Measurements from ENCODE around the gene P2RX5. TPM values are rescaled to one million over a fixed set of nuclear protein-coding genes. Genes with fewer than 3 reads are reported as not detected.

P2RX5 gene
- total RNA-seq, 1 donor from 2014 or later: 6.6 TPM

DNA sequence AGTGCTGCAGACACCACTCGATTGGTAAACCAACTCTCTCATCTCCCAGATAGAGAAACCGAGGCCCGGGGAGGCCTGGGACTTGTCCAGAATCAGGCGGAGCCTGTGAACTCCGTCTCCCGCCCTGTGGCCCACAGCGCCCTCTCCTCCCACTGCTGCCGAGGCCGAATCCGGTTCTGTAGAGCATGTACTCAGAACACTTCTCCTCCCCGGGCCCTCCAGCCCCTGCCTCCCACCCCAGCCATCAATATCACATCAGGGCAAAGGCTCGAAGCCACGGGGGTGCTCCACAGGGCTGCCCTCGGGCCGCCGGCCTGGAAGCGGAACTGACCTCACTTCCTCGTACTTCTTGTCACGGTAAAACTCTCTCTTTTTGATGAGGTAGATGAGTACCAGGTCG, 14.4 kb downstream of the P2RX5 start:
- TF ChIP-seq, protein P1, sequence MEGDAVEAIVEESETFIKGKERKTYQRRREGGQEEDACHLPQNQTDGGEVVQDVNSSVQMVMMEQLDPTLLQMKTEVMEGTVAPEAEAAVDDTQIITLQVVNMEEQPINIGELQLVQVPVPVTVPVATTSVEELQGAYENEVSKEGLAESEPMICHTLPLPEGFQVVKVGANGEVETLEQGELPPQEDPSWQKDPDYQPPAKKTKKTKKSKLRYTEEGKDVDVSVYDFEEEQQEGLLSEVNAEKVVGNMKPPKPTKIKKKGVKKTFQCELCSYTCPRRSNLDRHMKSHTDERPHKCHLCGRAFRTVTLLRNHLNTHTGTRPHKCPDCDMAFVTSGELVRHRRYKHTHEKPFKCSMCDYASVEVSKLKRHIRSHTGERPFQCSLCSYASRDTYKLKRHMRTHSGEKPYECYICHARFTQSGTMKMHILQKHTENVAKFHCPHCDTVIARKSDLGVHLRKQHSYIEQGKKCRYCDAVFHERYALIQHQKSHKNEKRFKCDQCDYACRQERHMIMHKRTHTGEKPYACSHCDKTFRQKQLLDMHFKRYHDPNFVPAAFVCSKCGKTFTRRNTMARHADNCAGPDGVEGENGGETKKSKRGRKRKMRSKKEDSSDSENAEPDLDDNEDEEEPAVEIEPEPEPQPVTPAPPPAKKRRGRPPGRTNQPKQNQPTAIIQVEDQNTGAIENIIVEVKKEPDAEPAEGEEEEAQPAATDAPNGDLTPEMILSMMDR (IDR thresholded peaks at IDR 0.05; ENCODE audit: partially characterized antibody, unreplicated experiment): no peak
- DNase-seq: no peak

DNA sequence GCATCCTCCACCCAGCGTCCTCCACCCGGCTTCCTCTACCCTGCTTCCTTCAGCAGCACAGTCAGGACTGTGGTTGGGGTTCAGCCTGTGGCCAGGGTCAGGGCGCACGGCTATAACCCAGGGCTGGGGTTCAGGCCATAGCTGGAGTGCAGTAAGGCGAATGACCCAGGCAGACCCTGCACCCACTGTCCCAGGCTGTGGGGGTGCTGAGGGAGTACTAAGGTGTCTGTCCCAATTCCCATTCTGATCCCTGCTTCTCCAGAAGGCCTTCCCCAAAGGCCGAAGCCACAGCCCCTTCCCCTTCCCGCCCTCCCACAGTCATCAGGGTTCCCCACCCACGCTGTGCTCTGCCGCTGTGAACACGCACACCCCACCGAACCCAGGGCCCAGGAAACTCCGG, 14.9 kb downstream of the P2RX5 start:
- TF ChIP-seq, protein P1 (IDR thresholded peaks at IDR 0.05; ENCODE audit: partially characterized antibody, unreplicated experiment): no peak
- no peak overlapping the region for H3K27ac Mint-ChIP-seq (ENCODE audit: unreplicated experiment)
- no peak for DNase-seq
- no peaks in the 10 kb centered on the region for H3K36me3 Mint-ChIP-seq (ENCODE audit: unreplicated experiment)
- no peaks in the 10 kb centered on the region for H3K27me3 Mint-ChIP-seq (ENCODE audit: unreplicated experiment)
- no peaks in the 10 kb centered on the region for H3K9me3 Mint-ChIP-seq (ENCODE audit: unreplicated experiment)
- H3K4me3 Mint-ChIP-seq (ENCODE audit: unreplicated experiment): no peak overlapping the region
- H3K4me1 Mint-ChIP-seq (ENCODE audit: low read depth, unreplicated experiment): peaks cover 2% of the 10 kb centered on the region

More for the DNA sequence above, 14.4 kb downstream of the P2RX5 start:
- Mint-ChIP-seq H3K27ac (ENCODE audit: unreplicated experiment) (no peak overlapping the region), H3K9me3 (ENCODE audit: unreplicated experiment) (no peaks in the 10 kb centered on the region), H3K4me3 (ENCODE audit: unreplicated experiment) (no peak overlapping the region), H3K27me3 (ENCODE audit: unreplicated experiment) (no peaks in the 10 kb centered on the region), H3K4me1 (ENCODE audit: low read depth, unreplicated experiment) (peaks cover 2% of the 10 kb centered on the region), H3K36me3 (ENCODE audit: unreplicated experiment) (no peaks in the 10 kb centered on the region)

DNA sequence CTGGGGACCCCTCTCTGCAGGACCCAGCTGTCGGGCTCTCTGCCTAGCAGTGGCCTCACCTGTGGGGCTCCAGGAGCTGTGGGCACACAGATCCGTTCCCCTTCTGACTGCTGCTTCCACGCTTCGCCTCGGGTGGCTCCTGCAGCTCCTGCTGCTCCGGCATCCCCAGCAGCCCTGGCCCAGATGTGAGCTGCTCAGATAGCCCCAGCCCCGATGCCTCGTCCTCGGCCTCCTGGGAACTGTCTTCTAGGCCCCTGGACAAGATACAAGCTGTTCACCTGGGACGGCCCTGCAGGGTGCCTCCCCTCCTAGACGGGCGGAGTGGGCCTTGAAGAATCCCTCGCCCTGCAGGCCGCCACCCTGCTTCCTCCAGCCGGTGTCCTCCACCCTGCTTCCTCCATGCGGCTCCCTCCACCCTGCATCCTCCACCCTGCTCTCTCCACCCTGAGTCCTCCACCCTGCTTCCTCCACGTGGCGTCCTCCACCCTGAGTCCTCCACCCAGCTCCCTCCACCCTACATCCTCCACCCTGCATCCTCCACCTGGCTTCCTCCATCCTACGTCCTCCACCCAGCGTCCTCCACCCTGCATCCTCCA, 16.3 kb downstream of the P2RX5 start:
- Mint-ChIP-seq H3K9me3 (ENCODE audit: unreplicated experiment) (no peaks in the 10 kb centered on the region), H3K4me3 (ENCODE audit: unreplicated experiment) (no peak overlapping the region), H3K4me1 (ENCODE audit: low read depth, unreplicated experiment) (peaks cover 2% of the 10 kb centered on the region), H3K27ac (ENCODE audit: unreplicated experiment) (no peak overlapping the region), H3K27me3 (ENCODE audit: unreplicated experiment) (no peaks in the 10 kb centered on the region), H3K36me3 (ENCODE audit: unreplicated experiment) (no peaks in the 10 kb centered on the region)
- TF ChIP-seq, protein P1 (IDR thresholded peaks at IDR 0.05; ENCODE audit: partially characterized antibody, unreplicated experiment): no peak
- DNase-seq: no peak

DNA sequence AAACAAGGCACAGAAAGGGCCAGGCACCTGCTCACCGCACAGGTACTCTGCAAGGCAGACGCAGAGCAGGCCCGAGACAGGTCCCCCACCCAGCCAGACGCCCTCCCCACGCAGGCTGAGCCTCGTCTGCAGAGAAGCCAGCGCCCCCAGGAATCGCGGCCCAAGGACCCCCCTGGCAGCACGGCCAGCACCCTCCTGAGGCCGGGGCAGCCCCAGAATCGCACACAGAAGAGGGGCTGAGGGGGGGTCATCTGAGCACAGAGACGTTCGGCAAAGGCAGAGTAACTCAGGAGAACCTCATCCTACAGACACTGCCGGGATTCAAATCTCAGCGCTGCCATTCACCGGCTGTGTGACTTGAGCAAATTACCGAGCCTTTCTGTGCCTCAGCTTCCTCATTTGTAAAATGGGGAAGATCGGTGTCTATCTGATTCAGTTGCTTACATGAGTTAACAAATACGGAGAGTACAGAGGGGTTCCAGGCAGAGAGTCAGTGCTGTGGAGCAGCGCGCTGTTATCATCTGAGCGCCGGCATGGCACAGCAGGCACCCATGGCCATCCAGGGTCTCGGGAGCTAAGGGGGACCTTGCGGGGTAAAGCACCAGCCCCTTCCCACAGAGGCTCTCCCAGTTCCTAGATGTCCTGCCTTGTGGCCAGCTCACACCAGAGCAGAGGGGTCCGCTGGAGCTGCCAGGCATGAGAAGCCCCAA, 17.0 kb downstream of the P2RX5 start:
- no peak overlapping the region for H3K27ac Mint-ChIP-seq (ENCODE audit: unreplicated experiment)
- no peak for DNase-seq
- H3K36me3 Mint-ChIP-seq (ENCODE audit: unreplicated experiment): no peaks in the 10 kb centered on the region
- TF ChIP-seq, protein P1 (IDR thresholded peaks at IDR 0.05; ENCODE audit: partially characterized antibody, unreplicated experiment): no peak
- H3K27me3 Mint-ChIP-seq (ENCODE audit: unreplicated experiment): no peaks in the 10 kb centered on the region
- H3K9me3 Mint-ChIP-seq (ENCODE audit: unreplicated experiment): no peaks in the 10 kb centered on the region
- peaks cover 2% of the 10 kb centered on the region for H3K4me1 Mint-ChIP-seq (ENCODE audit: low read depth, unreplicated experiment)
- H3K4me3 Mint-ChIP-seq (ENCODE audit: unreplicated experiment): no peak overlapping the region

Measured in glutamatergic neuron (in vitro differentiated cells).